ENCODE measurements around the gene WFDC1.

GRCh38 chr16:84266451-84266850 lies 28.2 kb upstream of the WFDC1 start:
- TF ChIP-seq CTCF (IDR thresholded peaks at IDR 0.05) (no peak), POLR2AphosphoS5 (IDR thresholded peaks at IDR 0.05) (no peak), POLR2A (IDR thresholded peaks at IDR 0.05) (no peak)
